Mesenchymal stem cell (in vitro differentiated cells and primary cell): ENCODE data around the gene SIRT6.
A peak's percentile ranks its signal among the peaks of the same experiment; 100 is the strongest.

Experiments used
- DNase-seq: peaks from one replicate; pipeline ENCODE4 v3.0.0-alpha.2; 2013
- H2AFZ ChIP-seq: one replicate; pipeline ENCODE4 v1.6.1; 2013; ENCODE audit warnings: low read depth, mild to moderate bottlenecking, control low read depth, inconsistent platforms, low read length, moderate library complexity
- H2AK5ac ChIP-seq: 2 replicates; pipeline ENCODE4 v1.6.1; 2013; ENCODE audit warnings: low read length, moderate library complexity, mild to moderate bottlenecking, inconsistent platforms; ENCODE audit not compliant: severe bottlenecking
- H2BK120ac ChIP-seq: one replicate; pipeline ENCODE4 v1.6.1; 2013; ENCODE audit warnings: low read depth, mild to moderate bottlenecking, inconsistent platforms, low read length, moderate library complexity
- H2BK12ac ChIP-seq, 2 experiments: one replicate each; pipeline ENCODE4 v1.6.1; 2013; ENCODE audit warnings: inconsistent platforms in 2 of 2, low read length in 2 of 2, mild to moderate bottlenecking in 2 of 2, moderate library complexity in 2 of 2, control low read depth in 1 of 2
- H2BK15ac ChIP-seq: one replicate; pipeline ENCODE4 v1.6.1; 2013; ENCODE audit warnings: mild to moderate bottlenecking, low read depth, inconsistent platforms; ENCODE audit not compliant: poor library complexity, severe bottlenecking
- H2BK5ac ChIP-seq: 2 replicates; pipeline ENCODE4 v1.6.1; 2013; ENCODE audit warnings: low read depth, mild to moderate bottlenecking, low read length, control low read depth, inconsistent platforms; ENCODE audit not compliant: poor library complexity, severe bottlenecking
- H3K14ac ChIP-seq, 2 experiments: one replicate each; pipeline ENCODE4 v1.6.1; 2013; ENCODE audit warnings: inconsistent platforms in 2 of 2, low read length in 2 of 2, control low read depth in 1 of 2, mild to moderate bottlenecking in 1 of 2, moderate library complexity in 1 of 2
- H3K18ac ChIP-seq, 2 experiments: one replicate each; pipeline ENCODE4 v1.6.1; 2013; ENCODE audit warnings: inconsistent platforms in 2 of 2, low read length in 2 of 2, control low read depth in 1 of 2, low read depth in 1 of 2, mild to moderate bottlenecking in 1 of 2
- H3K23ac ChIP-seq, 2 experiments: one replicate each; pipeline ENCODE4 v1.6.1; 2013; ENCODE audit warnings: inconsistent platforms in 2 of 2, low read length in 2 of 2, mild to moderate bottlenecking in 2 of 2, moderate library complexity in 2 of 2, control low read depth in 1 of 2
- H3K27ac ChIP-seq: 2 replicates; pipeline ENCODE4 v1.5.1; 2013; ENCODE audit warnings: mild to moderate bottlenecking, moderate library complexity, low read length, control low read depth, inconsistent platforms; ENCODE audit not compliant: poor library complexity, severe bottlenecking
- H3K27me3 ChIP-seq, 2 experiments: 2 replicates each; pipeline versions ENCODE4 v1.6.1 to v1.7.0; 2013; ENCODE audit warnings: low read length in 2 of 2, mild to moderate bottlenecking in 2 of 2, moderate library complexity in 2 of 2, control low read depth in 1 of 2, inconsistent platforms in 1 of 2; ENCODE audit not compliant: control insufficient read depth in 1 of 2, insufficient read depth in 1 of 2
- H3K36me3 ChIP-seq, 2 experiments: 2 replicates each; pipeline versions ENCODE4 v1.6.1 to v1.7.0; 2013; ENCODE audit warnings: low read length in 2 of 2, control low read depth in 1 of 2, inconsistent platforms in 1 of 2, low read depth in 1 of 2, mild to moderate bottlenecking in 1 of 2; ENCODE audit not compliant: insufficient read depth in 2 of 2, control insufficient read depth in 1 of 2
- H3K4ac ChIP-seq, 2 experiments: one replicate each; pipeline ENCODE4 v1.6.1; 2013; ENCODE audit warnings: inconsistent platforms in 2 of 2, low read length in 2 of 2, mild to moderate bottlenecking in 2 of 2, moderate library complexity in 2 of 2, control low read depth in 1 of 2, low read depth in 1 of 2
- H3K4me1 ChIP-seq: 2 replicates; pipeline ENCODE4 v1.6.1; 2013; ENCODE audit warnings: low read depth, low read length, control low read depth; ENCODE audit not compliant: control insufficient read depth, insufficient read depth
- H3K4me2 ChIP-seq: 2 replicates; pipeline ENCODE4 v1.6.1; 2013; ENCODE audit warnings: low read length, mild to moderate bottlenecking, inconsistent platforms; ENCODE audit not compliant: poor library complexity, severe bottlenecking
- H3K4me3 ChIP-seq, 2 experiments: 2 replicates each; pipeline versions ENCODE4 v1.5.1 to v1.7.0; 2013; ENCODE audit warnings: low read length in 2 of 2, mild to moderate bottlenecking in 2 of 2, control low read depth in 1 of 2, low read depth in 1 of 2; ENCODE audit not compliant: insufficient read depth in 1 of 2
- H3K79me1 ChIP-seq: replicated peaks from 2 replicates; pipeline ENCODE4 v1.6.1; 2013; ENCODE audit warnings: mild to moderate bottlenecking, control low read depth, low read length, inconsistent platforms; ENCODE audit not compliant: poor library complexity, severe bottlenecking
- H3K9ac ChIP-seq: 2 replicates; pipeline ENCODE4 v1.7.0; 2013; ENCODE audit warnings: mild to moderate bottlenecking, low read length, moderate library complexity
- H3K9me3 ChIP-seq: 2 replicates; pipeline ENCODE4 v1.7.0; 2013; ENCODE audit warnings: mild to moderate bottlenecking, low read length; ENCODE audit not compliant: control insufficient read depth
- H4K8ac ChIP-seq: one replicate; pipeline ENCODE4 v1.6.1; 2013; ENCODE audit warnings: inconsistent platforms, mild to moderate bottlenecking, low read length, moderate library complexity
- H4K91ac ChIP-seq: one replicate; pipeline ENCODE4 v1.6.1; 2013; ENCODE audit warnings: mild to moderate bottlenecking, low read length, inconsistent platforms
- WGBS: methylation state at CpG from one replicate; pipeline ENCODE4 v1.1.7; 2013; ENCODE audit warnings: mixed read lengths; 5-methylcytosine and 5-hydroxymethylcytosine counted together

SIRT6 gene

DNA sequence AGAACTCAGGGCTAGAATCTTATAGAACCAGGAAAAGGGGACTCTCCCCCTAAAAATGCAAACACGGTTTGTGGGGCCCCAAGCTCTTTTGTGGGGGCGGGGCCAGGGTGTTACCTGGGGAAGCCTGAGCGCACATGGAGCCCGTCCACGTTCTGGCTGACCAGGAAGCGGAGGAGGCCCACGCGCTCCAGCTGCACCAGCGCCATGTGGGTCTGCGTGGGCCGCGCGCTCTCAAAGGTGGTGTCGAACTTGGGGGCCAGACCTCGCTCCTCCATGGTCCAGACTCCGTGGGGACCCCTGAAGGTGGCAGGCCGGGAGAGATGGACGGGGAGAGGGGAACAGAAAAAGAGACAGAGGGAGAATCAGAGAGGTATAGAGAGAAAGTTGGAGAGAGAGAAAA, 3.4 kb downstream of the SIRT6 start:
- Histone ChIP-seq H3K4me2 (no peak overlapping the region), H3K4me3 (no peak overlapping the region), H3K14ac (no peak overlapping the region), H4K8ac (no peak overlapping the region), H3K9me3 (no peaks in the 10 kb centered on the region), H3K79me1 (peaks cover 23% of the 10 kb centered on the region), H2BK5ac (no peak overlapping the region), H3K4me1 (peaks cover 17% of the 10 kb centered on the region), H3K36me3 (peaks cover 44 to 63% of the 10 kb centered on the region in 2 experiments), H2AK5ac (no peak overlapping the region), H3K4ac (no peak overlapping the region), H3K27ac (no peak overlapping the region), H2BK120ac (no peak overlapping the region), H4K91ac (no peak overlapping the region), H3K9ac (no peak overlapping the region), H2BK15ac (no peak overlapping the region), H2BK12ac (no peak overlapping the region), H3K18ac (no peak overlapping the region), H3K23ac (no peak overlapping the region), H2AFZ (no peak overlapping the region), H3K27me3 (no peaks in the 10 kb centered on the region)
- WGBS: 94% methylated on average over 18 of the region's 18 CpGs
- no peak for DNase-seq

GRCh38 chr19:4177146-4177545, 5.2 kb downstream of the SIRT6 start:
- H3K79me1 ChIP-seq: peaks cover 20% of the 10 kb centered on the region
- no peak for DNase-seq
- no peak overlapping the region for H3K4me3 ChIP-seq
- H2BK12ac ChIP-seq: no peak overlapping the region
- H3K23ac ChIP-seq: no peak overlapping the region
- peaks cover 12 to 15% of the 10 kb centered on the region in 2 experiments for H3K27me3 ChIP-seq
- H3K9me3 ChIP-seq: no peaks in the 10 kb centered on the region
- H3K14ac ChIP-seq: no peak overlapping the region
- H4K91ac ChIP-seq: no peak overlapping the region
- H2AFZ ChIP-seq: no peak overlapping the region
- no peak overlapping the region for H2AK5ac ChIP-seq
- no peak overlapping the region for H2BK15ac ChIP-seq
- H2BK120ac ChIP-seq: no peak overlapping the region
- H3K18ac ChIP-seq: no peak overlapping the region
- 99% methylated on average over 4 of the region's 5 CpGs for WGBS
- H3K27ac ChIP-seq: no peak overlapping the region
- no peak overlapping the region for H2BK5ac ChIP-seq
- peaks cover 44 to 63% of the 10 kb centered on the region in 2 experiments for H3K36me3 ChIP-seq
- no peak overlapping the region for H3K4ac ChIP-seq
- no peak overlapping the region for H3K4me2 ChIP-seq
- peaks cover 20% of the 10 kb centered on the region for H3K4me1 ChIP-seq
- H3K9ac ChIP-seq: no peak overlapping the region
- H4K8ac ChIP-seq: no peak overlapping the region

GRCh38 chr19:4175669-4175931, 6.8 kb downstream of the SIRT6 start:
- H2AFZ ChIP-seq: no peak overlapping the region
- peaks cover 10% of the 10 kb centered on the region for H3K79me1 ChIP-seq
- no peak overlapping the region for H3K27ac ChIP-seq
- H3K23ac ChIP-seq: no peak overlapping the region
- WGBS: 94% methylated on average over 12 of the region's 12 CpGs
- no peak overlapping the region for H3K4me2 ChIP-seq
- H3K36me3 ChIP-seq: peaks cover 42 to 58% of the 10 kb centered on the region in 2 experiments
- peaks cover 11% of the 10 kb centered on the region for H3K4me1 ChIP-seq
- H4K8ac ChIP-seq: no peak overlapping the region
- no peak for DNase-seq
- H3K9me3 ChIP-seq: no peaks in the 10 kb centered on the region
- H3K14ac ChIP-seq: no peak overlapping the region
- no peak overlapping the region for H3K4me3 ChIP-seq
- H2BK5ac ChIP-seq: no peak overlapping the region
- H2BK120ac ChIP-seq: no peak overlapping the region
- H2AK5ac ChIP-seq: no peak overlapping the region
- no peak overlapping the region for H3K18ac ChIP-seq
- no peak overlapping the region for H3K4ac ChIP-seq
- no peak overlapping the region for H3K9ac ChIP-seq
- H3K27me3 ChIP-seq: peaks cover 25 to 28% of the 10 kb centered on the region in 2 experiments
- H2BK12ac ChIP-seq: no peak overlapping the region
- H4K91ac ChIP-seq: no peak overlapping the region
- no peak overlapping the region for H2BK15ac ChIP-seq

DNA sequence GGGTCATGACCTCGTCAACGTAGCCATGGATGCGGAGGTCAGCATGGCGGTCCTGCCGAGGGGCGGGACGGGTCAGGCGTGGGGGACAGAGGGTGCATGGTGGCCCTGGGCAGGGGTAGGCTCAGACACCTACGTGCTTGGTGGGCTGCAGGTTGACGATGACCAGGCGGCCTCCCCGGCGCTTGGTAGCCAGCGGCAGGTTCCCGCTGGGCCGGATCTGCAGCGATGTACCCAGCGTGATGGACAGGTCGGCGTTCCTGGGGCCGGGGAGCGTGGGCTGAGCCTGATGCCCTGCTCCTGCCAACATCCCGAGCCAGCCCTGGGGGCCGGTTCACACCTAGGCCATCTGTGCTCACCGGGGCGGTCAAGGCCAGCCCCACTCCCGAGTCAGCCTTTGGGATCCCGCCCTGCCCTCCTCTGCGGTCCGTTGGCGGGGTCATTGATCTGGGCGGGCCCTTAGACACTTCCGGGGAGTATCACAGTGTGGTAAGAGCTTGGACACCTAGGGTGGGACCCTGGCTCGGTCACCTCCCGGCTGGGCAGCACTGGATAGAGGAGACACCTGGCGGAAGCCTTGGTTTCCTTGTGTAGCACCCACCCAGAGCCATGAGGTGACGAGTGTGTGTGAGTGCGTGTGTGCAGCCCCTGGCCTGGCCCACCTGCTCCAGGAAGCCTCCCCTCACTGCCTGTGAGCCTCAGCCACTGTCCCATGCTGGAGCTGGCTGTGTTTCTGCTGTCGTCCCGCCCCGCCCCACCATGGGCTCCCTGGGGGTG, 7.3 kb downstream of the SIRT6 start:
- no peak overlapping the region for H3K27ac ChIP-seq
- H2AFZ ChIP-seq: no peak overlapping the region
- H3K14ac ChIP-seq: no peak overlapping the region
- no peak overlapping the region for H2BK5ac ChIP-seq
- WGBS: 95% methylated on average over 41 of the region's 41 CpGs
- no peak overlapping the region for H2BK15ac ChIP-seq
- H2BK120ac ChIP-seq: no peak overlapping the region
- no peak overlapping the region for H4K8ac ChIP-seq
- no peak overlapping the region for H3K9ac ChIP-seq
- H3K79me1 ChIP-seq: peaks cover 7% of the 10 kb centered on the region
- H3K4me1 ChIP-seq: peaks cover 9% of the 10 kb centered on the region
- H3K36me3 ChIP-seq: peaks cover 37 to 53% of the 10 kb centered on the region in 2 experiments
- no peak overlapping the region for H4K91ac ChIP-seq
- H3K27me3 ChIP-seq: peaks cover 25 to 28% of the 10 kb centered on the region in 2 experiments
- no peak for DNase-seq
- H3K9me3 ChIP-seq: no peaks in the 10 kb centered on the region
- H3K18ac ChIP-seq: no peak overlapping the region
- no peak overlapping the region for H2BK12ac ChIP-seq
- H2AK5ac ChIP-seq: no peak overlapping the region
- H3K4me2 ChIP-seq: no peak overlapping the region
- H3K23ac ChIP-seq: no peak overlapping the region
- no peak overlapping the region for H3K4ac ChIP-seq
- H3K4me3 ChIP-seq: peak overlapping the region in 1 of 2 experiments; percentile 20
